ENCODE results near the gene MAP4K2.

The MAP4K2 gene

GRCh38 chr11:64742889-64743590 is 60.0 kb downstream of the MAP4K2 start:
- no peak for TF ChIP-seq BACH2 (CRISPR knock-in tag; IDR thresholded peaks at IDR 0.05; ENCODE audit: borderline replicate concordance)
- no peak for TF ChIP-seq ESRRG (CRISPR knock-in tag; IDR thresholded peaks at IDR 0.05)
- TF ChIP-seq ISL1 (CRISPR knock-in tag; IDR thresholded peaks at IDR 0.05) = no peak
- TF ChIP-seq GLIS3 (CRISPR knock-in tag; IDR thresholded peaks at IDR 0.05) = no peak
- TF ChIP-seq PATZ1 (CRISPR knock-in tag; IDR thresholded peaks at IDR 0.05; ENCODE audit: borderline replicate concordance) = no peak
- TF ChIP-seq RARB (CRISPR knock-in tag; IDR thresholded peaks at IDR 0.05) = no peak
- no peak for TF ChIP-seq ZNF70 (CRISPR knock-in tag; IDR thresholded peaks at IDR 0.05)
- TF ChIP-seq ZFP30 (CRISPR knock-in tag; IDR thresholded peaks at IDR 0.05) = no peak
- TF ChIP-seq SNAI2 (CRISPR knock-in tag; IDR thresholded peaks at IDR 0.05) = no peak
- TF ChIP-seq CREB5 (CRISPR knock-in tag; IDR thresholded peaks at IDR 0.05; ENCODE audit: low read depth) = no peak
- TF ChIP-seq TOX (CRISPR knock-in tag; IDR thresholded peaks at IDR 0.05; ENCODE audit: borderline replicate concordance) = no peak
- TF ChIP-seq ARNTL (CRISPR knock-in tag; IDR thresholded peaks at IDR 0.05; ENCODE audit: borderline replicate concordance, low read depth) = no peak
- no peak for TF ChIP-seq TCF4 (CRISPR knock-in tag; IDR thresholded peaks at IDR 0.05; ENCODE audit: borderline replicate concordance)
- TF ChIP-seq ZNF8 (CRISPR knock-in tag; IDR thresholded peaks at IDR 0.05) = no peak
- peak; percentile 58 for ATAC-seq

- ATAC-seq = no peak
- TF ChIP-seq ESRRG (CRISPR knock-in tag; IDR thresholded peaks at IDR 0.05) (no peak), ZC3H10 (CRISPR knock-in tag; IDR thresholded peaks at IDR 0.05) (no peak), ISL1 (CRISPR knock-in tag; IDR thresholded peaks at IDR 0.05) (no peak), RARB (CRISPR knock-in tag; IDR thresholded peaks at IDR 0.05) (no peak), CSDC2 (CRISPR knock-in tag; IDR thresholded peaks at IDR 0.05) (no peak), TCF4 (CRISPR knock-in tag; IDR thresholded peaks at IDR 0.05; ENCODE audit: borderline replicate concordance) (no peak), PATZ1 (CRISPR knock-in tag; IDR thresholded peaks at IDR 0.05; ENCODE audit: borderline replicate concordance) (no peak)
Measured at GRCh38 chr11:64742087-64742888, 60.7 kb downstream of the MAP4K2 start.

GRCh38 chr11:64741375-64742086 is 61.5 kb downstream of the MAP4K2 start:
- ATAC-seq = no peak
- no peak for TF ChIP-seq ZFP3 (CRISPR knock-in tag; IDR thresholded peaks at IDR 0.05)
- TF ChIP-seq ZFP30 (CRISPR knock-in tag; IDR thresholded peaks at IDR 0.05) = no peak
- no peak for TF ChIP-seq RARB (CRISPR knock-in tag; IDR thresholded peaks at IDR 0.05)
- TF ChIP-seq TOX (CRISPR knock-in tag; IDR thresholded peaks at IDR 0.05; ENCODE audit: borderline replicate concordance) = no peak
- TF ChIP-seq ZNF565 (CRISPR knock-in tag; conservative IDR thresholded peaks at IDR 0.05; ENCODE audit: low read depth) = no peak
- no peak for TF ChIP-seq OSR1 (CRISPR knock-in tag; IDR thresholded peaks at IDR 0.05)
- TF ChIP-seq ZNF8 (CRISPR knock-in tag; IDR thresholded peaks at IDR 0.05) = no peak
- no peak for TF ChIP-seq ZNF70 (CRISPR knock-in tag; IDR thresholded peaks at IDR 0.05)
- TF ChIP-seq ARNTL (CRISPR knock-in tag; IDR thresholded peaks at IDR 0.05; ENCODE audit: borderline replicate concordance, low read depth) = no peak
- no peak for TF ChIP-seq GLIS3 (CRISPR knock-in tag; IDR thresholded peaks at IDR 0.05)
- TF ChIP-seq BACH2 (CRISPR knock-in tag; IDR thresholded peaks at IDR 0.05; ENCODE audit: borderline replicate concordance) = no peak
- no peak for TF ChIP-seq ESRRG (CRISPR knock-in tag; IDR thresholded peaks at IDR 0.05)
- TF ChIP-seq ZC3H10 (CRISPR knock-in tag; IDR thresholded peaks at IDR 0.05) = no peak
- no peak for TF ChIP-seq TSHZ2 (CRISPR knock-in tag; IDR thresholded peaks at IDR 0.05)
- TF ChIP-seq PATZ1 (CRISPR knock-in tag; IDR thresholded peaks at IDR 0.05; ENCODE audit: borderline replicate concordance) = no peak
- TF ChIP-seq CSRNP3 (CRISPR knock-in tag; IDR thresholded peaks at IDR 0.05) = no peak
